ENCODE data around the gene RANBP10. TPM values are rescaled to one million over a fixed set of nuclear protein-coding genes. Genes with fewer than 3 reads are reported as not detected.
A peak's percentile ranks its signal among the peaks of the same experiment; 100 is the strongest.

Gene RANBP10
- total RNA-seq, 1 experiment from 2014 or later = 10.7 TPM

DNA sequence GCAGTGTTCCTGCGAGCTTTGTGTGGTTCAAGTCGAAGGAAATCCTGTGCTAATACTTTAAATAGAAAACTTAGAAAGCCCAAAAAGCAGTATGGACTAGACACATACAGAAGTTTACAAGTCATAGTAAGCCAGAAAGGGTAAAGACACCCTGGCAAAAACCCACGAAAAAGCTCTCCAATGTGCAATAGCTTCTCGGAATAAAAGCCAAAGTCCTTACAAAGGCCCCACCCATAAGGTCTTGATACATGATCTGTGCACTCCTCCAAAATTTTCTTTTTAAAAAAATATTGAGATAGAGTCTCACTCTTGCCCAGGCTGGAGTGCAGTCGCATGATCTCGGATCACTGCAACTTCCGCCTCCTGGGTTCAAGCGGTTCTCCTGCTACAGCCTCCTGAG lies 129.4 kb downstream of the RANBP10 start:
- Histone ChIP-seq H3K4me2 (ENCODE audit: low read depth, low read length, poor library complexity, severe bottlenecking) (no peak overlapping the region), H3K9ac (ENCODE audit: low read length) (no peak overlapping the region)

GRCh38 chr16:67676516-67676915 lies 129.8 kb downstream of the RANBP10 start:
- no peak for DNase-seq
- no peaks in the 10 kb centered on the region for H3K27me3 ChIP-seq (ENCODE audit: low read length)
- no peak overlapping the region for H2AFZ ChIP-seq (ENCODE audit: low read length)
- H3K4me1 ChIP-seq (ENCODE audit: low read length) = peaks cover 25% of the 10 kb centered on the region
- no peaks in the 10 kb centered on the region for H4K20me1 ChIP-seq (ENCODE audit: insufficient read depth, low read depth, low read length)
- peaks cover 3% of the 10 kb centered on the region; the same call in 1 of the 2 replicates for H3K36me3 ChIP-seq (ENCODE audit: insufficient read depth, low read length)
- H3K4me2 ChIP-seq (ENCODE audit: low read depth, low read length, poor library complexity, severe bottlenecking) = no peak overlapping the region
- no peak overlapping the region for H3K9ac ChIP-seq (ENCODE audit: low read length)
- no peak overlapping the region for H3K4me3 ChIP-seq (ENCODE audit: low read length)
- H3K9me3 ChIP-seq (ENCODE audit: low read length) = no peaks in the 10 kb centered on the region
- H3K79me2 ChIP-seq (ENCODE audit: low read length) = peaks cover 22% of the 10 kb centered on the region
- H3K27ac ChIP-seq (ENCODE audit: low read length) = no peak overlapping the region
- no peaks in the 10 kb centered on the region for H3K9me2 ChIP-seq (replicated peaks; ENCODE audit: insufficient read depth, low read length)

More for the DNA sequence above, 129.4 kb downstream of the RANBP10 start:
- Histone ChIP-seq H3K27me3 (ENCODE audit: low read length) (no peaks in the 10 kb centered on the region), H2AFZ (ENCODE audit: low read length) (no peak overlapping the region), H3K27ac (ENCODE audit: low read length) (no peak overlapping the region), H4K20me1 (ENCODE audit: insufficient read depth, low read depth, low read length) (no peaks in the 10 kb centered on the region), H3K79me2 (ENCODE audit: low read length) (peaks cover 26% of the 10 kb centered on the region), H3K36me3 (ENCODE audit: insufficient read depth, low read length) (peaks cover 3% of the 10 kb centered on the region; the same call in 1 of the 2 replicates), H3K9me3 (ENCODE audit: low read length) (no peaks in the 10 kb centered on the region), H3K4me1 (ENCODE audit: low read length) (peaks cover 25% of the 10 kb centered on the region), H3K9me2 (replicated peaks; ENCODE audit: insufficient read depth, low read length) (no peaks in the 10 kb centered on the region), H3K4me3 (ENCODE audit: low read length) (no peak overlapping the region)
- DNase-seq = no peak

- DNase-seq = no peak
- no peaks in the 10 kb centered on the region for H4K20me1 ChIP-seq (ENCODE audit: insufficient read depth, low read depth, low read length)
- H2AFZ ChIP-seq (ENCODE audit: low read length) = no peak overlapping the region
- peaks cover 17% of the 10 kb centered on the region for H3K79me2 ChIP-seq (ENCODE audit: low read length)
- peaks cover 27% of the 10 kb centered on the region for H3K4me1 ChIP-seq (ENCODE audit: low read length)
- H3K36me3 ChIP-seq (ENCODE audit: insufficient read depth, low read length) = peaks cover 3% of the 10 kb centered on the region; the same call in 1 of the 2 replicates
- H3K9me3 ChIP-seq (ENCODE audit: low read length) = no peaks in the 10 kb centered on the region
- no peak overlapping the region for H3K4me3 ChIP-seq (ENCODE audit: low read length)
- no peak overlapping the region for H3K9ac ChIP-seq (ENCODE audit: low read length)
- H3K27ac ChIP-seq (ENCODE audit: low read length) = no peak overlapping the region
- no peaks in the 10 kb centered on the region for H3K27me3 ChIP-seq (ENCODE audit: low read length)
- no peaks in the 10 kb centered on the region for H3K9me2 ChIP-seq (replicated peaks; ENCODE audit: insufficient read depth, low read length)
- H3K4me2 ChIP-seq (ENCODE audit: low read depth, low read length, poor library complexity, severe bottlenecking) = no peak overlapping the region
Observed at GRCh38 chr16:67675999-67676398, 130.4 kb downstream of the RANBP10 start.

DNA sequence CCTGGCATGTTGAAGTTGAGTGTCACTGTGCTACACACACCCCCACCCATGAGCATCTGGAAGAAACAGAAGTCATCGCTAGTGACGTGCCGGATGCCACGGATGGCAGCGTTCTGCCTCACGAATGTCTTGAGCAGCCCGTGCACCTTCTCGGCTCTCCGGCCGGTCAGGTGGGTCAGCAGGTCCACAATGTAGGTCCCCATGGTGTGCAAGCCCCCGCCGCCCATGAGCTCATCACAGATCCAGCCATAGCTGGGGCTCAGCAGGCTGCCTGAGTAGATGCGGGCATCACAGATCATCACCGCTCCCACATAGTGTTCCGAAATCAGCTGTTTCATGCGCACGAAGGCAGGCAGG lies 130.8 kb downstream of the RANBP10 start:
- no peak overlapping the region for H3K4me3 ChIP-seq (ENCODE audit: low read length)
- no peak for DNase-seq
- no peaks in the 10 kb centered on the region for H3K27me3 ChIP-seq (ENCODE audit: low read length)

GRCh38 chr16:67674851-67675578 lies 131.3 kb downstream of the RANBP10 start:
- peak; percentile 41 for DNase-seq
- H3K27ac ChIP-seq (ENCODE audit: low read length) = peak overlapping the region; percentile 43; the same call in 1 of the 2 replicates
- no peak overlapping the region for H3K4me2 ChIP-seq (ENCODE audit: low read depth, low read length, poor library complexity, severe bottlenecking)
- no peaks in the 10 kb centered on the region for H3K27me3 ChIP-seq (ENCODE audit: low read length)
- no peaks in the 10 kb centered on the region for H3K36me3 ChIP-seq (ENCODE audit: insufficient read depth, low read length)
- H3K4me1 ChIP-seq (ENCODE audit: low read length) = peaks cover 37% of the 10 kb centered on the region
- no peak overlapping the region for H3K4me3 ChIP-seq (ENCODE audit: low read length)
- no peak overlapping the region for H3K9ac ChIP-seq (ENCODE audit: low read length)
- no peaks in the 10 kb centered on the region for H3K9me2 ChIP-seq (replicated peaks; ENCODE audit: insufficient read depth, low read length)
- no peaks in the 10 kb centered on the region for H3K9me3 ChIP-seq (ENCODE audit: low read length)
- H4K20me1 ChIP-seq (ENCODE audit: insufficient read depth, low read depth, low read length) = no peaks in the 10 kb centered on the region
- H3K79me2 ChIP-seq (ENCODE audit: low read length) = peaks cover 12% of the 10 kb centered on the region; the same call in 1 of the 2 replicates
- no peak overlapping the region for H2AFZ ChIP-seq (ENCODE audit: low read length)

More for the DNA sequence above, 130.8 kb downstream of the RANBP10 start:
- Histone ChIP-seq H3K79me2 (ENCODE audit: low read length) (peaks cover 14% of the 10 kb centered on the region; the same call in 1 of the 2 replicates), H3K9me2 (replicated peaks; ENCODE audit: insufficient read depth, low read length) (no peaks in the 10 kb centered on the region), H2AFZ (ENCODE audit: low read length) (no peak overlapping the region), H3K9me3 (ENCODE audit: low read length) (no peaks in the 10 kb centered on the region), H3K4me2 (ENCODE audit: low read depth, low read length, poor library complexity, severe bottlenecking) (no peak overlapping the region), H4K20me1 (ENCODE audit: insufficient read depth, low read depth, low read length) (no peaks in the 10 kb centered on the region), H3K9ac (ENCODE audit: low read length) (no peak overlapping the region), H3K36me3 (ENCODE audit: insufficient read depth, low read length) (no peaks in the 10 kb centered on the region), H3K4me1 (ENCODE audit: low read length) (peaks cover 31% of the 10 kb centered on the region), H3K27ac (ENCODE audit: low read length) (no peak overlapping the region)

GRCh38 chr16:67673712-67674580 lies 132.4 kb downstream of the RANBP10 start:
- no peak overlapping the region for H2AFZ ChIP-seq (ENCODE audit: low read length)
- no peaks in the 10 kb centered on the region for H3K9me3 ChIP-seq (ENCODE audit: low read length)
- no peak for DNase-seq
- H3K36me3 ChIP-seq (ENCODE audit: insufficient read depth, low read length) = no peaks in the 10 kb centered on the region
- peaks cover 47% of the 10 kb centered on the region for H3K4me1 ChIP-seq (ENCODE audit: low read length)
- no peak overlapping the region for H3K4me2 ChIP-seq (ENCODE audit: low read depth, low read length, poor library complexity, severe bottlenecking)
- 0 out of 2 replicates have a peak, but pooled peaks cover 10% of the 10 kb centered on the region for H3K79me2 ChIP-seq (ENCODE audit: low read length)
- H3K9ac ChIP-seq (ENCODE audit: low read length) = peak overlapping the region; percentile 13; the same call in 1 of the 2 replicates
- no peaks in the 10 kb centered on the region for H4K20me1 ChIP-seq (ENCODE audit: insufficient read depth, low read depth, low read length)
- peak overlapping the region; percentile 43 for H3K27ac ChIP-seq (ENCODE audit: low read length)
- H3K9me2 ChIP-seq (replicated peaks; ENCODE audit: insufficient read depth, low read length) = no peaks in the 10 kb centered on the region
- no peak overlapping the region for H3K4me3 ChIP-seq (ENCODE audit: low read length)
- H3K27me3 ChIP-seq (ENCODE audit: low read length) = no peaks in the 10 kb centered on the region

Small RNAs within 50 kb of the gene (small RNA-seq; reads per million reads assigned to genes)
- gene AC040162.2 = 0.12 reads per million

Other genes with a start within 250 kb of the RANBP10 start
- 29.5 and 36.0 TPM in 2 replicates for gene CTCF, start 244.0 kb downstream of the RANBP10 start, total RNA-seq (2014; rRNA removed; shearing (Covaris generic); ENCODE audit: low replicate concordance)
- 18.6 and 60.6 TPM in 2 replicates for gene CARMIL2, start 161.4 kb downstream of the RANBP10 start, total RNA-seq (2014; rRNA removed; shearing (Covaris generic); ENCODE audit: low replicate concordance)
- gene ACD, start 146.3 kb downstream of the RANBP10 start, total RNA-seq (2014; rRNA removed; shearing (Covaris generic); ENCODE audit: low replicate concordance) = 19.1 and 50.4 TPM in 2 replicates
- gene PARD6A, start 145.6 kb downstream of the RANBP10 start, total RNA-seq (2014; rRNA removed; shearing (Covaris generic); ENCODE audit: low replicate concordance) = 13.6 and 16.3 TPM in 2 replicates
- gene ENKD1, start 139.8 kb downstream of the RANBP10 start, total RNA-seq (2014; rRNA removed; shearing (Covaris generic); ENCODE audit: low replicate concordance) = 8.4 and 26.8 TPM in 2 replicates
- 13.8 and 18.4 TPM in 2 replicates for gene C16orf86, start 139.7 kb downstream of the RANBP10 start, total RNA-seq (2014; rRNA removed; shearing (Covaris generic); ENCODE audit: low replicate concordance)
- gene GFOD2, start 87.2 kb downstream of the RANBP10 start, total RNA-seq (2014; rRNA removed; shearing (Covaris generic); ENCODE audit: low replicate concordance) = 12.9 and 34.8 TPM in 2 replicates
- 0.52 and 1.1 TPM in 2 replicates for gene TSNAXIP1, start 329 bp upstream of the RANBP10 start, total RNA-seq (2014; rRNA removed; shearing (Covaris generic); ENCODE audit: low replicate concordance)
- 57.1 and 89.9 TPM in 2 replicates for gene THAP11, start 35.8 kb upstream of the RANBP10 start, total RNA-seq (2014; rRNA removed; shearing (Covaris generic); ENCODE audit: low replicate concordance)
- 179 and 237 TPM in 2 replicates for gene NUTF2, start 40.4 kb upstream of the RANBP10 start, total RNA-seq (2014; rRNA removed; shearing (Covaris generic); ENCODE audit: low replicate concordance)
- gene CENPT, start 41.1 kb upstream of the RANBP10 start, total RNA-seq (2014; rRNA removed; shearing (Covaris generic); ENCODE audit: low replicate concordance) = 22.0 and 36.0 TPM in 2 replicates
- 46.4 and 52.1 TPM in 2 replicates for gene EDC4, start 66.5 kb upstream of the RANBP10 start, total RNA-seq (2014; rRNA removed; shearing (Covaris generic); ENCODE audit: low replicate concordance)
- gene NRN1L, start 78.3 kb upstream of the RANBP10 start, total RNA-seq (2014; rRNA removed; shearing (Covaris generic); ENCODE audit: low replicate concordance) = 0.56 TPM in 1 of 2 replicates, not detected in the other
- gene PSKH1, start 86.7 kb upstream of the RANBP10 start, total RNA-seq (2014; rRNA removed; shearing (Covaris generic); ENCODE audit: low replicate concordance) = 7.2 and 14.2 TPM in 2 replicates
- gene CTRL, start 125.3 kb upstream of the RANBP10 start, total RNA-seq (2014; rRNA removed; shearing (Covaris generic); ENCODE audit: low replicate concordance) = 1.0 and 1.6 TPM in 2 replicates
- 92.4 and 264 TPM in 2 replicates for gene PSMB10, start 130.3 kb upstream of the RANBP10 start, total RNA-seq (2014; rRNA removed; shearing (Covaris generic); ENCODE audit: low replicate concordance)
- 1.1 and 1.3 TPM in 2 replicates for gene LCAT, start 137.6 kb upstream of the RANBP10 start, total RNA-seq (2014; rRNA removed; shearing (Covaris generic); ENCODE audit: low replicate concordance)
- 11.0 and 15.4 TPM in 2 replicates for gene SLC12A4, start 162.1 kb upstream of the RANBP10 start, total RNA-seq (2014; rRNA removed; shearing (Covaris generic); ENCODE audit: low replicate concordance)
- gene DPEP3, start 173.9 kb upstream of the RANBP10 start, total RNA-seq (2014; rRNA removed; shearing (Covaris generic); ENCODE audit: low replicate concordance) = not detected in 2 replicates
- gene DPEP2, start 192.9 kb upstream of the RANBP10 start, total RNA-seq (2014; rRNA removed; shearing (Covaris generic); ENCODE audit: low replicate concordance) = not detected in 2 replicates
- not detected in 2 replicates for gene DPEP2NB, start 209.4 kb upstream of the RANBP10 start, total RNA-seq (2014; rRNA removed; shearing (Covaris generic); ENCODE audit: low replicate concordance)
- 10.8 and 20.9 TPM in 2 replicates for gene DDX28, start 216.7 kb upstream of the RANBP10 start, total RNA-seq (2014; rRNA removed; shearing (Covaris generic); ENCODE audit: low replicate concordance)
- 23.7 and 35.8 TPM in 2 replicates for gene DUS2, start 216.7 kb upstream of the RANBP10 start, total RNA-seq (2014; rRNA removed; shearing (Covaris generic); ENCODE audit: low replicate concordance)